Globus pallidus (tissue), 1 donor: Measurements from ENCODE around the gene LDLR.
A peak's percentile ranks its signal among the peaks of the same experiment; 100 is the strongest.

ENCODE experiments used
- DNase-seq: peaks from one replicate; pipeline ENCODE4 v3.0.0-alpha.2; 2015; ENCODE audit warnings: low spot score

LDLR gene

DNA sequence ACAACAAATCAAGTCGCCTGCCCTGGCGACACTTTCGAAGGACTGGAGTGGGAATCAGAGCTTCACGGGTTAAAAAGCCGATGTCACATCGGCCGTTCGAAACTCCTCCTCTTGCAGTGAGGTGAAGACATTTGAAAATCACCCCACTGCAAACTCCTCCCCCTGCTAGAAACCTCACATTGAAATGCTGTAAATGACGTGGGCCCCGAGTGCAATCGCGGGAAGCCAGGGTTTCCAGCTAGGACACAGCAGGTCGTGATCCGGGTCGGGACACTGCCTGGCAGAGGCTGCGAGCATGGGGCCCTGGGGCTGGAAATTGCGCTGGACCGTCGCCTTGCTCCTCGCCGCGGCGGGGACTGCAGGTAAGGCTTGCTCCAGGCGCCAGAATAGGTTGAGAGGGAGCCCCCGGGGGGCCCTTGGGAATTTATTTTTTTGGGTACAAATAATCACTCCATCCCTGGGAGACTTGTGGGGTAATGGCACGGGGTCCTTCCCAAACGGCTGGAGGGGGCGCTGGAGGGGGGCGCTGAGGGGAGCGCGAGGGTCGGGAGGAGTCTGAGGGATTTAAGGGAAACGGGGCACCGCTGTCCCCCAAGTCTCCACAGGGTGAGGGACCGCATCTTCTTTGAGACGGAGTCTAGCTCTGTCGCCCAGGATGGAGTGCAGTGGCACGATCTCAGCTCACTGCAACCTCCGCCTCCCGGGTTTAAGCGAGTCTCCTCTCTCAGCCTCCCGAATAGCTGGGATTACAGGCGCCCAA is at the start of gene LDLR:
Gene LDLR, plus strand, starts transcription at position 210 of the 760 bp plus-strand sequence. Its CDS starts 86 bp downstream, at position 296.
- DNase-seq = peak; percentile 67

- DNase-seq = no peak
These were observed 48.1 kb upstream of the LDLR start for GRCh38 chr19:11041194-11041593.

DNA sequence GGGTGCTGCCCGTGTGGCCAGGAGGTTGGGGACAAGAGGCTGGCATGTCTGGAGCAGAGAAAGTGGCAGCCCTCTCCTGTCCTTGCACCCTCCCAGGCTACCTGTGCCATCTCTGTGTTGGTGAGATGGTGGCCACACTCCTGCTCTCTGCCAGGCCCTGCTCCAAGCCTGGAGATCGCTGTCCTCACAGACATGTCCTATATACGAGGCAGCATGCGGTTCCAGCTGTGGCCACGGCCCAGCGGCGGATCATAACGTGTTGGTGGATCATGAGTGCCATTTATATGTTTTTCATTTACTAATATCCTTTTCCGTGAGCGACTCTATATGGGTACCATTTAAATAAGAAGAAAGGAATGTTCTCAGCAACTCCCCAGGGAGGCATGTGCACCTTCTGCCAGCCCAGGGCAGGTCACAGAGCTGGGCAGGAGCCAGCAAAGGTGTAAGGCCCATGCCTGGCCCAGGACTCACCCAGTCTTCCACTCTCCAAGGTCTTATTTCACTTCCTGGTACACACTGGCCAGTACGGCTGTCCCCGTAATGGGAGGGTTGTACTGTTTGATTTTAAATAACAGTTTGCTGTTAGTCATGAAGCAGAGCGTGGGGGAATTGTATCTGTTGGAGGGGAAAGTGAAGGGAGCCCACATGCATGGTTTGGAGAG is 47.2 kb upstream of the LDLR start:
- DNase-seq = no peak

DNA sequence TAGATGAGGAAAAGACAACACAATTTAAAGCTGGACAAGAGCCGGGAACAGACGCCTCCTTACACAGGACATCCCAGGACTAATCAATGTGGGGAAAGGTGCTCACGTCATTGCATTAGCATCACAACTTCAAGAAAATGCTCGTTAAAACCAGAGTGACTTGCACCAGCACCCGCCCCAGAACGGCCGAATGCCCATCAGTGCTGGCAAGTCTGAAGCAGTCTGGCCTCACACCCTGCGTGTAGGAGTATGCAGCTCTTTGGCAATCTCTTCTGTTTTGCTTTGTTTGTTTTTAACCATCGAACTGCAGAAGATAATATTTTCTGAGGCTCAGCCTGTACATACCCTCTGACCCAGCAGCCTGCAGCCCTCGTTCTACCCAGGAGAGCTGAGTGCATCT is 44.8 kb upstream of the LDLR start:
- no peak for DNase-seq

DNA sequence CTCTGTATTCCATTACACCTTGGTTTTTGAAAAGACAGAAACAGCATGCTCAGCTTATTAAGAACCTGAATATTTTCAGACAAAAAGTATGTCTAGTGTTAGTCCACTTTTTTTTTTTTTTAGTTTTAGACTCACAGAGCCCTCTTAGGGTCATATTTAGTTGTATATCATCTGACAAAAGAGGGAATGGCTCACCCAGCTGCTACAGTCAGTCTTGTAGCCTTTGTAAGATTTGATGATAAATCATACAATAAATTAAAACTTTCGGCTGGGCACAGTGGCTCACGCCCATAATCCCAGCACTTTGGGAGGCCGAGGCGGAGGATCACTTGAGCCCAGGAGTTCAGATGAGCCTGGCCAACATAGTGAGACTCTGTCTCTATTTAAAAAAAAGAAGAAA is 43.7 kb upstream of the LDLR start:
- no peak for DNase-seq

DNA sequence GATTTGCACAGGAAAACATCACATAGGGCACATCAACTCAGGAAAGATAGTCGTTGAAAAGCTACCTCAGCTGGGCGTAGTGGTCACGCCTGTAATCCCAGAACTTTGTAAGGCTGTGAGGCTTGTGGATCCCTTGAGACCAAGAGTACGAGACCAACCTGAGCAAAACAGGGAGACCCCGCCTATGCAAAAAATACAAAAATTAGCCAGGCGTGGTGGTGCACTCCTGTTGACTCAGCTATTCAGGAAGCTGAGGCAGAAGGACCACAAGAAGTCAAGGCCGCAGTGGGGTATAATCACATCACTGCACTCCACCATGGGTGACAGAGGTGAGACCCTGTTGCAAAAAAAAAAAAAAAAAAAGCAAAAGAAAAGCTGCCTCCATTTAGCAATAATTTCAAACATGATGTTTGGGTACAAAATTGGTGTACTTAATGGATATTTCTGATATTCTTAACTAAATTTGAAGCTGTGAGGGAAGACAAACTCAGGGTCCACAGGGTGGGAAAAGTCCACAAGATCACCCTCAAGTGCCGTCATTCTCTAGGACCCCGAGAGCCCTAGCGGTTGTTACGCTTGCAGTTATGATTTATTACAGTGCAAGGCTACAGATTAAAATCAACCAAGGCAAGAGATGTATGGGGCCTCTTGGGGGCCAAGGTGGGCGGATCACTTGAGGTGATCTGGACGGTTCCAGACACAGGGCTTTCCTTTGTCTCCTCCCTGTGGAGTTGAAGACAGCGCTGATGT is 42.5 kb upstream of the LDLR start:
- DNase-seq = no peak

GRCh38 chr19:11047866-11048265 is 41.4 kb upstream of the LDLR start:
- no peak for DNase-seq

GRCh38 chr19:11050323-11051114 is 38.7 kb upstream of the LDLR start:
- DNase-seq = no peak

- DNase-seq = no peak
These were observed 35.5 kb upstream of the LDLR start for GRCh38 chr19:11053817-11054195.

DNA sequence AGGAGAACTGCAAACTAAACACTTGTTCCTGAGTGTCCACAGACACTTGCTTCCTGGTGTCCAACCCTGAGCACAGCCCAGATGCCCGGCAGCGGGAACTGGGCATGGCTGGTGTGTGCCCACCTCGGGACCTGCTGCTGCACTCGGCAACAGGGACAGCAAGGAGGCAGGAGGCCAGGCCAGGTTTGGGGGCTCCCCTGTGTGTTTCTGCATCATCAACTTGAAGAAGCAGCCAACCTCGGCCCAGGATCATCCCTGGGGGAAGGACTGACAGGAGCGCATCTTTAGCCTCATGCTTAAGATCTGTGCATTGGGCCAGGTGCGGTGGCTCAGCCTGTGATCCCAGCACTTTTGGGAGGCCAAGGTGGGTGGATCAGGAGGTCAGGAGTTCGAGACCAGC is 35.1 kb upstream of the LDLR start:
- no peak for DNase-seq

GRCh38 chr19:11054628-11055027 is 34.6 kb upstream of the LDLR start:
- DNase-seq = no peak

GRCh38 chr19:11058246-11059030 is 30.8 kb upstream of the LDLR start:
- no peak for DNase-seq

DNA sequence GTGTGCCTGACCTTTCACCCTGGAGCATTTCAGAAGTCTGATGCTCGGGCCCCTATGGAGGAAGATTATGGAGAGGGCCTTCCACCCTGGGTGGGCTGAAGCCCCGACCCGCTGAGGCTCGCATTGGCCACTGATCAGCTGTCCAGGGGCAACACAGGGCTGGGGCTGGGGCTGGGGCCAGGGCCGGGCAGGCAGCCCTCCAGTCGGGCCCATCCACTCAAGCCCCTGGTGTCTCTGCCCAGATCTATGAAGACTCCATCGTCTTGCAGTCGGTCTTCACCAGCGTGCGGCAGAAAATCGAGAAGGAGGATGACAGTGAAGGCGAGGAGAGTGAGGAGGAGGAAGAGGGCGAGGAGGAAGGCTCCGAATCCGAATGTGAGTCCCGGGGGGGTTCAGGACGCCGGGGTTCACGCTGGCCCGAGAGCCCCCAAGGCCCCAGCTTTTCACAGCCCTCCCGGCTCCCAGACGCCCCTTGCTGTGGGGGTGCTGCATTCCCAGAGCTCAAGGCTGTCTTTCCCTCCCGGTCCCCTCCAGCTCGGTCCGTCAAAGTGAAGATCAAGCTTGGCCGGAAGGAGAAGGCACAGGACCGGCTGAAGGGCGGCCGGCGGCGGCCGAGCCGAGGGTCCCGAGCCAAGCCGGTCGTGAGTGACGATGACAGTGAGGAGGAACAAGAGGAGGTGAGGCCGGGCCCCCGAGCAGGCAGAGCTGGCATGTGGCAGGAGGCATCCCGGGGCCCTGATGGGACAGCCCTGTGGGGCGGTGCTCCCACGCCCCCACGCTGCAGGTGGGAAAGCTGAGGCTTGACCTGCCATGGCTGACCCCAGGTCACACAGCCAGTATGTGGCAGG is 29.5 kb upstream of the LDLR start:
- DNase-seq = no peak

- no peak for DNase-seq
These were observed 27.3 kb upstream of the LDLR start for GRCh38 chr19:11061952-11062351.

GRCh38 chr19:11063434-11063833 is 25.8 kb upstream of the LDLR start:
- DNase-seq = no peak

GRCh38 chr19:11064831-11065303 is 24.4 kb upstream of the LDLR start:
- no peak for DNase-seq

DNA sequence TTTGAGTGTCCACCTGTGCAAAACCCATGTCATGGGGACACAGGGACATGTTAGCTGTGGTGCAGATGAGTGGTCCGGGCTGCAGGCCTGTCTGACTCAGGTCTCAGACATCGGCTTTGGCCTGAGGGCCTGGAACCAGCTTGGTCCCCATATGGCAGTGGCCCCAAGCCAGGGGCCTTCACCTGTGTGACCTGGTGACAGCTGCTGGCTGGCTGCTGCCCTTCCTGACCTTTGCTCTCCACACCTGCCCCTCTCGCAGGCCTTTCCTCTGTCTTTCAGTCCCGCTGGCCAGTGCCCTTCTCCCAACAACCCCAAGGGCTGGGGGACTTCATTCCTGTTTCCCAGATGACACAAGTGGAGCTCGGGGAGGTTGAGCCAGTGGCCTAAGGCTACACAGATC is 22.9 kb upstream of the LDLR start:
- DNase-seq = no peak

GRCh38 chr19:11067356-11068113 is 21.7 kb upstream of the LDLR start:
- no peak for DNase-seq

- no peak for DNase-seq
These were observed 19.7 kb upstream of the LDLR start for GRCh38 chr19:11069561-11069960.

GRCh38 chr19:11070123-11070522 is 19.1 kb upstream of the LDLR start:
- DNase-seq = no peak
